Stomach (tissue), 9 donors: ENCODE data around the gene PFDN2. TPM values are rescaled to one million over a fixed set of nuclear protein-coding genes. Genes with fewer than 3 reads are reported as not detected.

Experiments
- DNase-seq, 2 donors: peaks; one replicate each; pipeline versions ENCODE4 v3.0.0 to v3.0.0-alpha.2; 2013 to 2019
- H3K27ac ChIP-seq, 5 donors: fragments of 200-600 bp in 4 of 5; sonication (generic) in 4 of 5; one replicate each; pipeline ENCODE4 v1.5.1; 2013 to 2019; ENCODE audit warnings: mild to moderate bottlenecking in 1 of 5, moderate library complexity in 1 of 5
- H3K27me3 ChIP-seq, 3 donors: fragments of 200-600 bp; sonication (generic); one replicate each; pipeline ENCODE4 v1.5.1; 2017 to 2019; ENCODE audit warnings: mixed run types in 1 of 3
- H3K36me3 ChIP-seq, 4 donors: fragments of 200-600 bp; sonication (generic); 1 replicate in 3 of 4; 2 replicates in 1 of 4; pipeline ENCODE4 v1.5.1; 2016 to 2019
- H3K4me1 ChIP-seq, 4 donors: fragments of 200-600 bp; sonication (generic); one replicate each; pipeline ENCODE4 v1.5.1; 2016 to 2019
- H3K4me3 ChIP-seq, 4 donors: fragments of 200-600 bp; sonication (generic) in 3 of 4; one replicate each; pipeline ENCODE4 v1.5.1; 2016 to 2019; ENCODE audit warnings: mild to moderate bottlenecking in 1 of 4
- H3K9me3 ChIP-seq, 4 donors: fragments of 200-600 bp; sonication (generic); one replicate each; pipeline ENCODE4 v1.5.1; 2016 to 2019
- CTCF ChIP-seq, 7 experiments: fragments of 450-650 bp in 4 of 7; fragments of 200-600 bp in 3 of 7; sonication (generic) in 3 of 7; IDR thresholded peaks; one replicate each; pipeline ENCODE4 v1.5.1; 2016 to 2019; ENCODE audit warnings: antibody characterized with exemption in 7 of 7, control low read depth in 2 of 7, mild to moderate bottlenecking in 1 of 7
- EP300 ChIP-seq: sonication (generic); formaldehyde crosslinking; IDR thresholded peaks from one replicate; pipeline ENCODE4 v1.6.1; 2017; ENCODE audit warnings: antibody characterized with exemption
- POLR2A ChIP-seq, 4 donors: fragments of 450-650 bp; IDR thresholded peaks; one replicate each; pipeline ENCODE4 v1.6.1; 2016; ENCODE audit warnings: antibody characterized with exemption in 4 of 4, control low read depth in 2 of 4, mild to moderate bottlenecking in 1 of 4, moderate library complexity in 1 of 4
- POLR2AphosphoS5 ChIP-seq, 3 donors: sonication (generic); formaldehyde crosslinking; IDR thresholded peaks; one replicate each; pipeline ENCODE4 v1.6.1; 2016; ENCODE audit warnings: antibody characterized with exemption in 3 of 3
- WGBS, 5 donors: extraction: QIAGEN DNeasy Blood & Tissue Kit in 3 of 5; methylation state at CpG; one replicate each; pipeline versions ENCODE4 v1.1.5 to v1.1.7; 2013 to 2018; 5-methylcytosine and 5-hydroxymethylcytosine counted together
- intact Hi-C: fragments of 100-400 bp; cut with DNase I; formaldehyde crosslinking; loops from one replicate; pipeline ENCODE4 v1.15.1; 2023; ENCODE audit warnings: low total_unique reads
- polyA plus RNA-seq, 3 donors: library from polyadenylated mRNA; stranded (reverse); fragments of 200-250 nt; gene quantifications; one replicate each; pipeline ENCODE4 v1.2.3, GENCODE V29; 2013
- total RNA-seq, 5 donors: library from RNA; depleted of rRNA; stranded (reverse); fragments of >200 nt; gene quantifications; one replicate each; pipeline versions ENCODE4 v1.1.0 to v1.2.3, GENCODE V29; 2014 to 2016
- donor health status: healthy with polysubstance abuse.
- donor health status: Bipolar disorder and iron deficiency.
- donor health status: healthy.

PFDN2 gene
- total and polyA plus RNA-seq, 8 donors = 11.6 to 166 (median 59.4) TPM; not detected in 2

DNA sequence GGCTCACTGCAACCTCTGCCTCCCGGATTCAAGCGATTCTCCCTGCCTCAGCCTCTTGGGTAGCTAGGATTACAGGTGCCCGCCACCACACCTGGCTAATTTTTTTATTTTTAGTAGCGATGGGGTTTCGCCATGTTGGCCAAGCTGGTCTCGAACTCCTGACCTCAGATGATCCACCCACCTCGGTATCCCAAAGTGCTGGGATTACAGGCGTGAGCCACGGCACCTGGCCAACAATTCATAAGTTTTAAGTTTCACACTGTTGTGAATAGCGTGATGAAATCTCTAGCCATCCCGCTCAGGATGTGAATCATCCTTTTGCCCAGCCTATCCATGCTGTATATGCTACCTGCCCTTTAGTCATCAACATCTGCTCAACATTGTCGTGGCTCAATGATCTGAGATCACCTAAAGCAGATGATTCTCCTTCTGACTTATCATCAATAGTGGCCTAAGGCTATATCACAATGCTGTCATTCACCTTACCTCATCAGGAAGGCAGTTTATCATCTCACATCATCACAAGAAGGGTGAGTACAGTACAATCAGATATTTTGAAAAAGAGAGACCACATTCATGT is 2.6 kb downstream of the PFDN2 start:
- Histone ChIP-seq H3K9me3 (no peaks in the 10 kb centered on the region), H3K4me1 (peaks cover 43 to 79% (median 62%) of the 10 kb centered on the region in 4 donors), H3K27ac (no peak overlapping the region), H3K4me3 (no peak overlapping the region), H3K36me3 (peaks cover 4 to 13% (median 9%) of the 10 kb centered on the region in 4 donors), H3K27me3 (no peaks in the 10 kb centered on the region)
- TF ChIP-seq POLR2AphosphoS5 (IDR thresholded peaks at IDR 0.05) = no peak
- TF ChIP-seq CTCF (IDR thresholded peaks at IDR 0.05) = no peak
- TF ChIP-seq POLR2A (IDR thresholded peaks at IDR 0.05) = no peak
- no peak for TF ChIP-seq EP300
- DNase-seq = no peak
- 85 to 93% (median 88%) methylated on average over 12 of the region's 12 CpGs for WGBS, 5 donors
- intact Hi-C loops = no loop called here

- H3K4me1 ChIP-seq = peaks cover 37 to 72% (median 55%) of the 10 kb centered on the region in 4 donors
- no peaks in the 10 kb centered on the region for H3K27me3 ChIP-seq
- DNase-seq = no peak
- peaks cover 0 to 14% (median 10%) of the 10 kb centered on the region in 4 donors for H3K36me3 ChIP-seq
- intact Hi-C loops = no loop called here
- no peak overlapping the region for H3K27ac ChIP-seq
- TF ChIP-seq CTCF (IDR thresholded peaks at IDR 0.05) (no peak), POLR2AphosphoS5 (IDR thresholded peaks at IDR 0.05) (no peak), EP300 (no peak), POLR2A (IDR thresholded peaks at IDR 0.05) (no peak)
- no peaks in the 10 kb centered on the region for H3K9me3 ChIP-seq
- WGBS, 5 donors = 76 to 90% (median 84%) methylated on average over 2 of the region's 2 CpGs
- H3K4me3 ChIP-seq = no peak overlapping the region
Observed at GRCh38 chr1:161114556-161114955, 3.3 kb downstream of the PFDN2 start.

GRCh38 chr1:161113915-161114314 is 3.9 kb downstream of the PFDN2 start:
- Histone ChIP-seq H3K4me1 (peaks cover 30 to 66% (median 49%) of the 10 kb centered on the region in 4 donors), H3K9me3 (no peaks in the 10 kb centered on the region), H3K27ac (no peak overlapping the region), H3K36me3 (peaks cover 0 to 19% (median 16%) of the 10 kb centered on the region in 4 donors), H3K4me3 (no peak overlapping the region), H3K27me3 (no peaks in the 10 kb centered on the region)
- intact Hi-C loops = no loop called here
- WGBS, 5 donors = 65 to 90% (median 73%) methylated on average over 1 of the region's 1 CpG
- TF ChIP-seq CTCF (IDR thresholded peaks at IDR 0.05) (no peak), EP300 (no peak), POLR2A (IDR thresholded peaks at IDR 0.05) (no peak), POLR2AphosphoS5 (IDR thresholded peaks at IDR 0.05) (no peak)
- DNase-seq = no peak

DNA sequence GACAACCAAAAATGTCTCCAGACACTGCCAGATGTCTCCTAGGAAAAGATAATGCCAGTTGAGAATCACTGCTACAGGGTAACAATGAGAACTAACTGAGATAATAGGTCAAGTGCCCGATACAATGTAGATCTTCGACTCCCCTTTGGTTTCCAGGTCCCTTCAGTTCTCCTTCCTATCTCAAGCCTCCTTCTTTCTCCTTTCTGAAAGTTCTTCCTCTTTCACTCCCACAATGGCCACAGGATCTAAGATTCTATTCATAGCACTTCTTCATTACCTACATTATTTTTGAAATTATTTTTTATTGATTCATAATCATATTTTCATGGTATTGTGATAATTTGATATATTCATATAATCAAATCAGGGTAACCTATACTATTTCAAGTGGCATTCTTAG is 6.3 kb downstream of the PFDN2 start:
- DNase-seq = no peak
- intact Hi-C loops = no loop called here
- H3K4me3 ChIP-seq = no peak overlapping the region
- no peaks in the 10 kb centered on the region for H3K9me3 ChIP-seq
- H3K27ac ChIP-seq = no peak overlapping the region
- H3K36me3 ChIP-seq = peaks cover 0 to 23% (median 16%) of the 10 kb centered on the region in 4 donors
- no peaks in the 10 kb centered on the region for H3K27me3 ChIP-seq
- WGBS, 5 donors = 81 to 94% (median 88%) methylated on average over 2 of the region's 2 CpGs
- peaks cover 16 to 52% (median 35%) of the 10 kb centered on the region in 4 donors for H3K4me1 ChIP-seq
- TF ChIP-seq EP300 = no peak
- TF ChIP-seq POLR2AphosphoS5 (IDR thresholded peaks at IDR 0.05) = no peak
- TF ChIP-seq CTCF (IDR thresholded peaks at IDR 0.05) = no peak
- no peak for TF ChIP-seq POLR2A (IDR thresholded peaks at IDR 0.05)
